ENCODE data around the gene TRAF3. TPM values are rescaled to one million over a fixed set of nuclear protein-coding genes. Genes with fewer than 3 reads are reported as not detected.

Gene TRAF3
- total RNA-seq, 1 donor from 2014 or later = 11.3 TPM

- intact Hi-C loops (cut with DNase I) = no loop called here
Measured at GRCh38 chr14:102897299-102898027, 120.2 kb downstream of the TRAF3 start.

DNA sequence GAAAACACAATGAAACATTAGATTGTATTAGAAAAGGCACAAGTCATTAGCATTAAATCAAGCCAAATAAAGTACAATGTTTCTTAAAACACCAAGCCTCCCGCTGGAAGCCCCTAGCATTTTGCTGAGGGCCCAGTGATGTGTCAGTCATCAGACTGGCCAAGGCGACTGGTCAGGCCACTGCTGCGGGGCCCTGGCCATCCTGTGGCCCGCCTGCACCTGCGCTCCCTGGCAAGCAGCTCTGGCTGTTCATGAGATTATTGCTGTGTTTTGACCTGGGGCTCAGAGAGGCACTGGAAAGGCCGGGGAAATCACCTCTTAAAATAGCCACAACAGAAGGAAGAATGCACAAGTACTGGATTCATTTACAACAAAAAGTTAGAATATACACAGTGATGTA is 121.0 kb downstream of the TRAF3 start:
- ATAC-seq (no peak), DNase-seq (ENCODE audit: missing footprints) (no peak)
- intact Hi-C loops (cut with DNase I) = no loop called here

More at GRCh38 chr14:102897299-102898027, 120.2 kb downstream of the TRAF3 start:
- no peak for DNase-seq (ENCODE audit: missing footprints)
- no peak for ATAC-seq

DNA sequence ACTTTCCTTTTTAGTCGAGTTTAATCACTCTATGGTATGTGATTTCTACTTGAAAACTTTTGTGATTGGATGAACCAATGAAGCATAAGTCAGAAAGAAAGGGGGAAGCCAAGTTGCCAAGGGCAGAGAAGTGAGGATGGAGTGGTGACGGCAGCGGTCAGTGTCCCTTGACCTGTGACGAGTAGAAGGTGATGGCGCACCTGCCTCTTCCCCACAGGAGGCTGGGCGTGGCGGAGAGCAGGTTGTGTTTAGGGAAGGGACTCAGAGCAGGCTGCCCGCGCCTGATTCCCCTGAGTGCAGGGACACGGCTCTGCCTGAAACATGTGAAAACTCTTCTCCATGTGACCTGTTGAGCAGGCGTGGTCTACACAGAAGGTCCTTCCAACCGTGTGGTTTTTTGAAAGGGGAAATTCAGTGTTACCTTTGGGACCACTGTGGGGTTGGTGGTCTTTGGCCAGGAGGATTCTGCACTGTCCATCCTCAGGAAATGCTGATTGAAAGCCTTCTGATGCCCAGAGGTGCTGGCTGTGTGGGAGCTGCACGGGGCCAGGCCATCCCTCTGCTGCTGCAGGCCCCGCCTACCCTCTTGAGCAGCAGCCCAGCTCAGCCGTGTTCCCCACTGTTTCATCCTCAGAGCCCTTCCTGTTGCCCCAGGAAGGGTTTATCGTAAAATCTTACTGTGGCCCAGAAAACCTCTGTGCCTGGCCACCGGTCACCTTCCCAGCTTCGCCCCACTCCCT is 121.7 kb downstream of the TRAF3 start:
- intact Hi-C loops (cut with DNase I) = no loop called here
- no peak for ATAC-seq
- peak; percentile 44 for DNase-seq (ENCODE audit: missing footprints)

GRCh38 chr14:102899516-102899900 is 122.3 kb downstream of the TRAF3 start:
- ATAC-seq (no peak), DNase-seq (ENCODE audit: missing footprints) (no peak)
- intact Hi-C loops (cut with DNase I) = no loop called here

GRCh38 chr14:102900631-102901571 is 123.7 kb downstream of the TRAF3 start:
- intact Hi-C loops (cut with DNase I) = no loop called here
- ATAC-seq (peak; percentile 43), DNase-seq (ENCODE audit: missing footprints) (peak; percentile 55)

DNA sequence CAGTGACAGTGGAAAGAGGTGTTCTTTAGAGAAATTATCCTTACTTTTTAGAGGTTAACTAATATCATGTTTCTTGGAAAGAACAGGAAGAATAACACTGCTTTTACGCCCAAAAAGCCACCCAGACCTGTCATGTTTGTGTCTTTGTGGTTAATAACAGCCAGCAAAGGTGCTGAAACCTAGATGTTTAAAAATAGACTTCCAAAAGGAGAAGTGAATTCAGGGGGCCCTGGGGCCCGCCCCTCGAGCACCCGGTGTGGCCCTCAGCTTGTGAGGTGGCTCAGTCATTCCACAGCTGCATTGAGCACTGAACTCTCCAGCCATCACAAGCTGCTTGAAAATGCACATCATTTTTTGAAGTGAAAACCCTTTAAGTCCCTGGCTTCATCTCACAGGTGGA is 124.4 kb downstream of the TRAF3 start:
- ATAC-seq = no peak
- intact Hi-C loops (cut with DNase I) = no loop called here
- DNase-seq (ENCODE audit: missing footprints) = no peak

DNA sequence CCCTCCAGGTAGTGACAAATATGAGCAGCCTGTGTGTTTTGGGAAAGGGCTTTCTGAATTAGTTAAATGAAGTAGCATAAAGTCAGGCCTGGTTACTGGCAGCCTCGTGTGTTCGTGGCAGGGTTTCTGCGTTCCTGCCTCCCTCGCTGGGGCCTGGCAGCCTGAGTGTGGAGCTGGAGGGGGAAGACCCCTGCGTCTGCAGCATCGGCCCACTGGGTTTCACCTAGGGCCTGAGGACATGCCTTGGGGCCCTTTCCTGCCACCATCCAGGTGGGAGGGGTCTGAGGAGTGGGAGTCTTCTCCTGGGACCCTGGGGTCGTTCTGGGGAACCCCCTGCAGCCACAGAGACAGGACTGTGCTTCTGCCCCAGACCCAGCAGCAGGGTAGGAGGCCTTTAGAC is 124.8 kb downstream of the TRAF3 start:
- DNase-seq (ENCODE audit: missing footprints) = no peak
- ATAC-seq = no peak
- intact Hi-C loops (cut with DNase I) = no loop called here

DNA sequence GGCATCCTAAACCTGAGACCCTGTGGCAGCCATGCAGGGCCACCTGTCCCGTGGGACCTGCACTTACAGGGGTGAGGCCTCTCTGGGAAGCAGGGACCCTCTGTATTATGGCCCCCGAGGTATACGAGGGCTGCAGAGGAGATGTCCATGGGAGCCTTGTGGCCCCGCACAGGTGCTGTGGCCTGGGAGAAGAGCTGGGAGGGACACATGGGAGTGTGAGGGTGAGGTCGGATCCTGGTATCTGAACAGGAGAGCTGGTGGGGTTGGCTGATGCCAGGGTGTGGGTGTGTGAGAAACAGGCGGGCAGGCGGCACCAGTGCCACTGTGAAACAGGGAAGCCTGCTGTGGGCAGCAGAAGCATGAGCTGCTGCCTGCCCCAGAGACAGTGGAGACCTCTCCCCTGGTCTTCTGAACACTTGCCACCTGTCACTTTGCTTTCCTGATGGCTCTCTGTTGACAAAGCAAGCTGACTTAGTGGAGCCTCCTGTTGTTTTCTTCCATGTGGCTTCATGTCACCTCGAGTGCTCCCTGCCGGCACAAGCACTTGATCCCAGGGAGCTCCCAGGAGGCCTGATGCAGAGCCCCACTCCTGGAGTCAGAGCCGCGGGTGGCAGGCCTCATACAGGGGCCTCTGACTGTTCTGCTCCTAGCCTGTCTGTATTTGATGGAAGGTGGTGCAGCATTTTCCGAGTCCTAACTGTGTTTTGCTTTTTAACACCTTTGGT is 125.4 kb downstream of the TRAF3 start:
- DNase-seq (ENCODE audit: missing footprints) (peak; percentile 35), ATAC-seq (no peak)
- intact Hi-C loops (cut with DNase I) = no loop called here

GRCh38 chr14:102903248-102903888 is 126.1 kb downstream of the TRAF3 start:
- ATAC-seq (no peak), DNase-seq (ENCODE audit: missing footprints) (peak; percentile 62)
- intact Hi-C loops (cut with DNase I) = no loop called here

DNA sequence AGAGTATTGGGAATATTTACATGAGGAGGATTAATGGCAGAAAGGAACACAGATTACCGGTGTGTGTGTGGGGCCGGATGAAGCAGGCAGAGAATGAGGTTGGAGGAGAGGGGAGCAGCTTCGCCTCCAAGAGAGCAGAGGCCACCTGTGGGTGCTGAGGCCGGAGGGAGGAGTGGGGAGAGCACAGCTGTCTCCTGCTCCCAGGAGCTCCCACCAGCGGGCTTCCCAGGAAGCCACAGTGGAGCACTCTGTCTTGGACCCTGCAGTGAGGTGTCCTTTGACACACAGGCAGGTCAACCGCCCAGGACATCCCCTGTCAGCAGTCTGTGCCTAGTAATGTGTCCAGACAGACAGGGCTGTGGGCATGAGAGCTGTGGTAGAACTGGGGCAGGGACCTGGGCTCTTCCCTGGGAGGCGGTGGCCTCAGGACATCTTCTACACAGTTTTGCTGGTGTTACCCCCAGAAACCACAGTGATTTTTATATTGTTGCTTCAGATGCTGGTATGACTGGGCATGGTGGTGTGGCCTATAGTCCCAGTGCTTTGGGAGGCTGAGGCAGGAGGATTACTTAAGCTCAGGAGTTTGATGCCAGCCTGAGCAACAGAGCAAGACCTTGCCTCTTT is 126.8 kb downstream of the TRAF3 start:
- ATAC-seq = no peak
- intact Hi-C loops (cut with DNase I) = no loop called here
- peak; percentile 35 for DNase-seq (ENCODE audit: missing footprints)

DNA sequence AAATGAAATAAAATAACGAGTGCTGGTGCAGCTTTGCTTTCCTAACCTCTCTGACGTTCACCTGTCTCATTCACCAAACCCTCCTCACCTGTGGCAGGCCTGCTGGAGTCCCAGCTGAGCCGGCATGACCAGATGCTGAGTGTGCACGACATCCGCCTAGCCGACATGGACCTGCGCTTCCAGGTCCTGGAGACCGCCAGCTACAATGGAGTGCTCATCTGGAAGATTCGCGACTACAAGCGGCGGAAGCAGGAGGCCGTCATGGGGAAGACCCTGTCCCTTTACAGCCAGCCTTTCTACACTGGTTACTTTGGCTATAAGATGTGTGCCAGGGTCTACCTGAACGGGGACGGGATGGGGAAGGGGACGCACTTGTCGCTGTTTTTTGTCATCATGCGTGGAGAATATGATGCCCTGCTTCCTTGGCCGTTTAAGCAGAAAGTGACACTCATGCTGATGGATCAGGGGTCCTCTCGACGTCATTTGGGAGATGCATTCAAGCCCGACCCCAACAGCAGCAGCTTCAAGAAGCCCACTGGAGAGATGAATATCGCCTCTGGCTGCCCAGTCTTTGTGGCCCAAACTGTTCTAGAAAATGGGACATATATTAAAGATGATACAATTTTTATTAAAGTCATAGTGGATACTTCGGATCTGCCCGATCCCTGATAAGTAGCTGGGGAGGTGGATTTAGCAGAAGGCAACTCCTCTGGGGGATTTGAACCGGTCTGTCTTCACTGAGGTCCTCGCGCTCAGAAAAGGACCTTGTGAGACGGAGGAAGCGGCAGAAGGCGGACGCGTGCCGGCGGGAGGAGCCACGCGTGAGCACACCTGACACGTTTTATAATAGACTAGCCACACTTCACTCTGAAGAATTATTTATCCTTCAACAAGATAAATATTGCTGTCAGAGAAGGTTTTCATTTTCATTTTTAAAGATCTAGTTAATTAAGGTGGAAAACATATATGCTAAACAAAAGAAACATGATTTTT is 128.2 kb downstream of the TRAF3 start:
- intact Hi-C loops (cut with DNase I) = no loop called here
- ATAC-seq (no peak), DNase-seq (ENCODE audit: missing footprints) (peak; percentile 22)

GRCh38 chr14:102906616-102907302 is 129.5 kb downstream of the TRAF3 start:
- ATAC-seq (no peak), DNase-seq (ENCODE audit: missing footprints) (peak; percentile 66)
- intact Hi-C loops (cut with DNase I) = no loop called here

GRCh38 chr14:102907303-102907844 is 130.1 kb downstream of the TRAF3 start:
- ATAC-seq = no peak
- DNase-seq (ENCODE audit: missing footprints) = peak; percentile 26
- intact Hi-C loops (cut with DNase I) = no loop called here

- no peak for ATAC-seq
- peak; percentile 73 for DNase-seq (ENCODE audit: missing footprints)
- intact Hi-C loops (cut with DNase I) = no loop called here
Measured at GRCh38 chr14:102907980-102908730, 130.9 kb downstream of the TRAF3 start.

DNA sequence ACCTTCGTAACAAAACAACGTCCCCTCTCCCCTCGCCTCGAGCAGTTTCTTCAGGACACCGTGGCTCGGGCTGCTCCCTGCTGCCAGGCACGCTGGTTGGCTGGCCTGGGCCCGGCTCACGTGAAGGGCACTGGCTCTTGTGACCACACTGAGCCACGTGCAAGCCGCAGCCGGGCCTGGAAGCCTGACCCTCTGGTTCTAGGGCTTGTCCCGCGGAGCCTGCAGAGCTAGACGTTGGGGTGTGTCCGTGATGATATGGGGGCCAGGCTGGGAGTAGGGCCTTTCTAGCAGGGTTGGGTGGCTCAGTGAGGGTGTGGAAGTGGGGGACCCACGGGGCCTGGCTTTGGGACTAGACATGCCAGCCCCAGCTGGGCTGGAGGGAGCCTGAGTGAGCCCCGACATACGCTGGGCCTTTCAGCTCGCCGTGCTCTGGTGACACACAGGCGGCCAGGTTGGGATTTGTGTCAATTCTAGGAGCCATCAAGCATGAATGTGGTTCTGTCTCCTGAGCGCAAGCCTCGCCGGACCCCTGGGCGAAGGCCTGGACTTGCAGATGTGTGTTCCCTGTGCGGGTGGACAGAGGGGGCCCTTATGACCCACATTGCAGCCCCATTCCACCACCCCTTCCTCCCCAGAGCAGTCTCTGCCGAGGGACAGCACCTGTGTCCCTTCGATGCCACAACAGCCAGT is 131.7 kb downstream of the TRAF3 start:
- DNase-seq (ENCODE audit: missing footprints) (peak; percentile 60), ATAC-seq (no peak)
- intact Hi-C loops (cut with DNase I) = no loop called here

Measured in Right ventricle myocardium inferior (tissue), 1 donor.